ENCODE results near the gene ACTR8. TPM values are rescaled to one million over a fixed set of nuclear protein-coding genes. Genes with fewer than 3 reads are reported as not detected.

ACTR8 gene
- total and polyA plus RNA-seq, 2 of the 13 experiments (the other 11 are each of a cell fraction or from before 2014, with no cell fraction given) = 15.5 to 29.0 TPM

GRCh38 chr3:53845103-53845880 lies 36.7 kb downstream of the ACTR8 start (continued):
- TF ChIP-seq ZNF816 (CRISPR knock-in tag; IDR thresholded peaks at IDR 0.05; ENCODE audit: borderline replicate concordance) (0 out of 2 replicates have a peak, but pooled peaks have one; percentile 27), HNF1B (CRISPR knock-in tag; IDR thresholded peaks at IDR 0.05) (peak; percentile 42; the same call in 1 of the 2 replicates), DBP (CRISPR knock-in tag; IDR thresholded peaks at IDR 0.05; ENCODE audit: not compliant biosample characterization) (peak; percentile 10), HHEX (CRISPR knock-in tag; IDR thresholded peaks at IDR 0.05) (no peak), ZNF558 (CRISPR knock-in tag; IDR thresholded peaks at IDR 0.05; ENCODE audit: borderline replicate concordance) (0 out of 2 replicates have a peak, but pooled peaks have one; percentile 1), ZNF737 (CRISPR knock-in tag; IDR thresholded peaks at IDR 0.05; ENCODE audit: borderline replicate concordance) (0 out of 2 replicates have a peak, but pooled peaks have one; percentile 6), KDM5B (CRISPR knock-in tag; IDR thresholded peaks at IDR 0.05; ENCODE audit: borderline replicate concordance) (no peak), TAF15 (IDR thresholded peaks at IDR 0.05; ENCODE audit: low read depth, low read length, poor library complexity, severe bottlenecking) (no peak), ZNF775 (CRISPR knock-in tag; IDR thresholded peaks at IDR 0.05; ENCODE audit: borderline replicate concordance) (no peak), ZNF280B (CRISPR knock-in tag; IDR thresholded peaks at IDR 0.05; ENCODE audit: borderline replicate concordance) (no peak), IRF2 (CRISPR knock-in tag; IDR thresholded peaks at IDR 0.05) (no peak), ZNF772 (CRISPR knock-in tag; IDR thresholded peaks at IDR 0.05) (no peak), TOE1 (CRISPR knock-in tag; IDR thresholded peaks at IDR 0.05) (0 out of 2 replicates have a peak, but pooled peaks have one; percentile 10), ZNF616 (CRISPR knock-in tag; IDR thresholded peaks at IDR 0.05; ENCODE audit: low read depth) (0 out of 2 replicates have a peak, but pooled peaks have one; percentile 32), PCBP1 (IDR thresholded peaks at IDR 0.05; ENCODE audit: borderline replicate concordance, low read depth, low read length) (no peak), BRF2 (CRISPR knock-in tag; IDR thresholded peaks at IDR 0.05) (0 out of 2 replicates have a peak, but pooled peaks have one; percentile 20), SMAD3 (CRISPR knock-in tag; IDR thresholded peaks at IDR 0.05) (no peak), ZNF503 (CRISPR knock-in tag; IDR thresholded peaks at IDR 0.05) (no peak), U2AF1 (optimal IDR thresholded peaks at IDR 0.05; ENCODE audit: low read depth, low read length) (peak; percentile 90), NFIB (CRISPR knock-in tag; IDR thresholded peaks at IDR 0.05; ENCODE audit: borderline replicate concordance) (no peak), CAMTA2 (CRISPR knock-in tag; IDR thresholded peaks at IDR 0.05; ENCODE audit: borderline replicate concordance) (no peak), ZSCAN9 (CRISPR knock-in tag; IDR thresholded peaks at IDR 0.05; ENCODE audit: borderline replicate concordance) (no peak)

Data from HepG2 (cell line).